SKM-1 treated with dmso at 0.1 percent for 144 hours (cell line): ENCODE results near the gene PTPN6.
A peak's percentile ranks its signal among the peaks of the same experiment; 100 is the strongest.

Source experiments
- DNase-seq: peaks from one replicate; lab custom pipeline; 2025; ENCODE audit not compliant: unreplicated experiment; lab: John Stamatoyannopoulos, UW

PTPN6 gene

GRCh38 chr12:6921996-6922946, 28.9 kb upstream of the PTPN6 start:
- no peak for DNase-seq

DNA sequence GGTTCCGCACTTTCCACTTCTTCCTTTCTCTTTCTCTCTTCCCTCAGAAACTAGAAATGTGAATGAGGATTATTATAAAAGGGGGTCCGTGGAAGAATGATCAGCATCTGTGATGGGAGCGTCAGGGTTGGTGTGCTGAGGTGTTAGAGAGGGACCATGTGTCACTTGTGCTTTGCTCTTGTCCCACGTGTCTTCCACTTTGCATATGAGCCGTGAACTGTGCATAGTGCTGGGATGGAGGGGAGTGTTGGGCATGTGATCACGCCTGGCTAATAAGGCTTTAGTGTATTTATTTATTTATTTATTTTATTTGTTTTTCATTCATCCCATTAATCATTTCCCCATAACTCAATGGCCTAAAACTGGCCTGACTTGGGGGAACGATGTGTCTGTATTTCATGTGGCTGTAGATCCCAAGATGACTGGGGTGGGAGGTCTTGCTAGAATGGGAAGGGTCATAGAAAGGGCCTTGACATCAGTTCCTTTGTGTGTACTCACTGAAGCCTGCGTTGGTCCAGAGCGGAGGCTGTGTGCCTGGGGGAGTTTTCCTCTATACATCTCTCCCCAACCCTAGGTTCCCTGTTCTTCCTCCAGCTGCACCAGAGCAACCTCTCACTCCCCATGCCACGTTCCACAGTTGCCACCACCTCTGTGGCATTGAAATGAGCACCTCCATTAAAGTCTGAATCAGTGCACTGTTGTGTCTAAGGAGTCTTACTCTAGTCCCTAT, 28.0 kb upstream of the PTPN6 start:
- no peak for DNase-seq

DNA sequence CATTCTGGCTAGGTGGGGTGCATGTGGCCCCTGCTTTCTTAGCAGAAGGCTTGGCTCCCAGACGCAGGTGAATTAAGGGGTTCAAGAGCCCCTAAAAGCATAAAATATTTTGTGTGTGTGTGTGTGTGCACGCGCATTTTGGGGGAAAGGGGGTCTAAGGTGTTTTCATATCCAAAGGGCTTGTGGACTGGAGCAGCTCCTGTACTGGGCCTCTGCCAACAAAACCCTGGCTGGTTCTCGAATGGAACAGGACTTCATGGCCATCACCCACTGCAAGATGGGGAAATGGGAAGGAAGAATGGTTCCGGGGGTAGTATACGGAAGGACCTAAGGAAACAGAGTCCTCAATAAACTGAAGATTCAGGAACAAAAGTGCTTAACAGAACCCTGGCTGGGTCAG, 27.3 kb upstream of the PTPN6 start:
- no peak for DNase-seq

DNA sequence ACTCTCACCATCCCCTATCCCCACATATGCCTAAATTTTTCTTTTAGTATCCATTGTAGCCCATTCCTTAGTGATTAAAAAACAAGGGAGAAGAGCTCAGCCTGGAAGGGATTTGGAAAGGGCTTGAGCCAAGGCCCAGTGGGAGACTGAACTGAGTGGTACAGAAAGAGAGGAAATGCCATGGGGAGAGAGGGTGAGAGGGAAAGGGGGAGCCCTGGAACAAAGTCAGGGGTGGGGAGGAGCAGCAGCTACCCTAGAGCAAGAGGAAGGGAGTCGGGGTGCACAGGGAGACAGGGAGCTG, 26.0 kb upstream of the PTPN6 start:
- no peak for DNase-seq

GRCh38 chr12:6925540-6926279, 25.4 kb upstream of the PTPN6 start:
- no peak for DNase-seq

- DNase-seq: no peak
Observed at GRCh38 chr12:6927379-6928021, 23.7 kb upstream of the PTPN6 start, which contains the start of gene ATN1. ATN1 (plus strand) TSS chr12:6927959; CDS start chr12:6934002, 6,043 bp downstream.

GRCh38 chr12:6928022-6928702, 23.0 kb upstream of the PTPN6 start:
- no peak for DNase-seq

DNA sequence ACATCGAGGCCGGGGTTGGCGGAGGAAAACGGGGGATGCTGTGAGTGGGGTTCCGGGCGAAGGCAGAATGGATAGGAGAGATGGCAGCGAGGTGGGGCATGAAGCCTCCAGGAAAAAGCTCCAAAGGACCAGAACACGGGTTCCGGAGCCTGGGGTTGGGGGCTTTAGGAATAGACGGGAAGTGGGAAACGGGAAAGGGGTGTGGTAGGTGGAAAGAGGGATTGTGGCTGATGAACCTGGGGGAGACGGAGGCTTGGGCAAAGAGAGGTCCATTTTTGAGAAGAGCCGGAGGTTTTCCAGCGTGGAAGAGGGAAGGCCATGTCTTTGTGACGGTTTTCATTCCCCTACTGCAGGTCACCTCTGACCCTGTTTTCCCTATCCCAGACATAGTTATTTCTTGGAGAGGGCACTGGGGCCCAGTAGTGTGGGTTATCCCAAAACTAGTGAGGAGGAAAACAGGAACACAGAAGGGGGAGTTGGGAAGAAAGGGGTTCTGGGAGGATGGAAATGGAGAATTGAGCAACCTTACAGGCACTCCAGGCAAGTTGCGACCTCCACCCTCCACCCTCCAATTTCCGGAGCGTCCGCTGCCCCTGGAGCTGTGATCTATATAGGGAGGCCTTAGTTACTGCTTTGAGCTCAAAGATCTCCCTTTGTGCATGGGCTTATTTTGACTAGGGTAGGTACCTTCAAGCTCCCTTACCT, 22.3 kb upstream of the PTPN6 start:
- no peak for DNase-seq

DNA sequence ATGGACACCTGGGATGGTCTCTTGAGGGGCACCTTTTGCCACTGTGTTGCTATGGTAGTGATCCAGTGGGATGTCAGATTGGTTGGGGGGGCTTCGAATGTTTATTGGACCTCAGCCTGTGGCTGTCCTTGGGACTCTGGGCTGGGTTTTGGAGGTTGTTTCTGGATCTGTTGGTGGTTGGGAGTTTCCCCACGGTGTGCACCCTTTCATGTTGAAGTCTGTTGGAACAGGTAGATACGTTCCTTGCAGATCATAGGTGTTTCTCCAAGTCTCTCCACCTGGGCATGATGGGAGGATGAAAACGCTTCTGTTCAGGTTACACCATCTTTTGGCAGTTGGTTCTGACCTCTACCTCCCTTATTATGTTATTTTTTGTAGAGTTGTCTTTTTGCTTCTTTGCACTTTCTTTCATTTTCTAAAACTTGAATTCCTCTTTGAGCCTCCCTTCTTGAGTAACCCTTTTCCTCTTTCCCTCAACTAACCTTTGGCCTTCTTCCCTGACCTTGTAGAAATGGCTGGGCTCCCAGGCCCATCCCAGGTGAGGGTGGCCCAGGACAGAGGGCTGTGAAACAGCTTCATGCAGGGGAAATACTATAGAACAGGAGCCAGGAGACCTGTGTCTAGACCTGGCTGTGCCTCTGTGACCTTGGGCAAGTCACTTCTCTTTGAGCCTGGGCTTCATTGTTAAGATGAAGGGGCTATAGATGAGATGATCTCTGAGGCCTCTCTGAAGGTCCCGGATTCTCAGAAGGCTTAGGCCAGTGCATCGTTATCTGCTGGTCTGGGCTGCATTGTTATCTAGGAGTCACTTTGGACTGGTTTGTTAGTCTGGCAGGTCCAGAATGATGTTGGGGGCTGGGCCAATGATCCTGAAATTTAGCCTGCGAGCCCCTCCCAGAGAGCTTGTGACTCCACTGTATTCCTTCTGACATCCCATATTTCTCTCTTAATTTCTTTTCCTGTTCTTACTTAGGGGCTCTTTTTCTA, 21.4 kb upstream of the PTPN6 start:
- no peak for DNase-seq

GRCh38 chr12:6932766-6933165, 18.4 kb upstream of the PTPN6 start:
- DNase-seq: no peak

GRCh38 chr12:6934110-6934509, 17.0 kb upstream of the PTPN6 start:
- DNase-seq: no peak

DNA sequence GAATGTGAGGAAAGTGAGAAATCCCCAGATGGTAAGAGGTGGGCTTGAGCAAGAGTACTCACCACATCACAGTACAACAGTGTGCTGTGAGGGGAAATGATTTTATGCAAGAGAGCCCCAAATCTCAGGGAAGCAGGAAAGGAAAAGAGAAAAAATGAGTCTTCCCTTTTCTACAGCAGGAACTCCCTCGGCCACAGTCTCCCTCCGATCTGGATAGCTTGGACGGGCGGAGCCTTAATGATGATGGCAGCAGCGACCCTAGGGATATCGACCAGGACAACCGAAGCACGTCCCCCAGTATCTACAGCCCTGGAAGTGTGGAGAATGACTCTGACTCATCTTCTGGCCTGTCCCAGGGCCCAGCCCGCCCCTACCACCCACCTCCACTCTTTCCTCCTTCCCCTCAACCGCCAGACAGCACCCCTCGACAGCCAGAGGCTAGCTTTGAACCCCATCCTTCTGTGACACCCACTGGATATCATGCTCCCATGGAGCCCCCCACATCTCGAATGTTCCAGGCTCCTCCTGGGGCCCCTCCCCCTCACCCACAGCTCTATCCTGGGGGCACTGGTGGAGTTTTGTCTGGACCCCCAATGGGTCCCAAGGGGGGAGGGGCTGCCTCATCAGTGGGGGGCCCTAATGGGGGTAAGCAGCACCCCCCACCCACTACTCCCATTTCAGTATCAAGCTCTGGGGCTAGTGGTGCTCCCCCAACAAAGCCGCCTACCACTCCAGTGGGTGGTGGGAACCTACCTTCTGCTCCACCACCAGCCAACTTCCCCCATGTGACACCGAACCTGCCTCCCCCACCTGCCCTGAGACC, 15.6 kb upstream of the PTPN6 start:
- DNase-seq: no peak

GRCh38 chr12:6936194-6936635, 14.9 kb upstream of the PTPN6 start:
- DNase-seq: no peak

GRCh38 chr12:6936636-6937480, 14.3 kb upstream of the PTPN6 start:
- no peak for DNase-seq

- DNase-seq: peak; percentile 84
Observed at GRCh38 chr12:6937481-6938352, 13.4 kb upstream of the PTPN6 start.
